ENCODE results near the gene LIPM.
"Not testable (repeated sequence)": the region's sequence is repeated elsewhere in the genome, so short reads cannot be mapped to it uniquely, and the experiment has no call there.

- not testable (repeated sequence) for TF ChIP-seq CTCF (IDR thresholded peaks at IDR 0.05; ENCODE audit: borderline replicate concordance, extremely low read depth, low read length, poor library complexity, severe bottlenecking); EZH2 (IDR thresholded peaks at IDR 0.05; ENCODE audit: borderline replicate concordance, low read depth, low read length, severe bottlenecking)
Measured at GRCh38 chr10:88837632-88838031, 35.1 kb downstream of the LIPM start.
